Aorta (tissue), 5 donors: Measurements from ENCODE around the gene ARHGAP24. TPM values are rescaled to one million over a fixed set of nuclear protein-coding genes. Genes with fewer than 3 reads are reported as not detected.
"Not testable (repeated sequence)": the region's sequence is repeated elsewhere in the genome, so short reads cannot be mapped to it uniquely, and the experiment has no call there.

Source experiments
- ATAC-seq: fragments of 200-7000 bp; cut with Tn5 transposase; one replicate; pipeline ENCODE4 v1.9.1; 2022; ENCODE audit warnings: moderate library complexity; ENCODE audit not compliant: low FRiP score
- DNase-seq, 2 donors: peaks; one replicate each; pipeline ENCODE4 v3.0.0-alpha.2; 2020
- H3K27ac ChIP-seq, 2 donors: one replicate each; pipeline ENCODE4 v1.5.1; 2013; ENCODE audit warnings: low read length in 2 of 2, mild to moderate bottlenecking in 2 of 2, moderate library complexity in 2 of 2, control low read depth in 1 of 2, inconsistent platforms in 1 of 2, low read depth in 1 of 2
- H3K27me3 ChIP-seq, 2 donors: one replicate each; pipeline ENCODE4 v1.6.1; 2013; ENCODE audit warnings: control low read depth in 1 of 2, low read length in 1 of 2, mild to moderate bottlenecking in 1 of 2, moderate library complexity in 1 of 2; ENCODE audit not compliant: insufficient read depth in 2 of 2, control insufficient read depth in 1 of 2
- H3K36me3 ChIP-seq, 2 donors: one replicate each; pipeline ENCODE4 v1.6.1; 2013; ENCODE audit warnings: control low read depth in 1 of 2, low read length in 1 of 2, mild to moderate bottlenecking in 1 of 2; ENCODE audit not compliant: insufficient read depth in 2 of 2, control insufficient read depth in 1 of 2
- H3K4me1 ChIP-seq, 2 donors: one replicate each; pipeline ENCODE4 v1.6.1; 2013; ENCODE audit warnings: low read length in 2 of 2, control low read depth in 1 of 2, mild to moderate bottlenecking in 1 of 2, moderate library complexity in 1 of 2; ENCODE audit not compliant: insufficient read depth in 2 of 2, control insufficient read depth in 1 of 2
- H3K4me3 ChIP-seq, 2 donors: one replicate each; pipeline ENCODE4 v1.5.1; 2013; ENCODE audit warnings: low read length in 2 of 2, control low read depth in 1 of 2, mild to moderate bottlenecking in 1 of 2
- H3K9me3 ChIP-seq: one replicate; pipeline ENCODE4 v1.6.1; 2013; ENCODE audit warnings: mild to moderate bottlenecking, low read length; ENCODE audit not compliant: control insufficient read depth
- WGBS, 2 donors: extraction: QIAGEN DNeasy Blood & Tissue Kit; methylation state at CpG; one replicate each; pipeline ENCODE4 v1.1.7; 2013; 5-methylcytosine and 5-hydroxymethylcytosine counted together
- intact Hi-C, 2 donors: fragments of 100-400 bp; cut with DNase I; formaldehyde crosslinking; loops; one replicate each; pipeline versions ENCODE4 v1.14.2 to v1.15.0; 2022
- polyA plus RNA-seq, 2 donors: library from polyadenylated mRNA; stranded (reverse); fragments of 200-250 nt; gene quantifications; one replicate each; pipeline ENCODE4 v1.2.3, GENCODE V29; 2013
- total RNA-seq, 2 donors: library from RNA; stranded (reverse); fragmentation: NEBNext Ultra II Directional; extraction: Animal tissue kit (Norgen Biotek cat#: 25700); gene quantifications; one replicate each; pipeline ENCODE4 v1.2.1, GENCODE V29; 2021
- donor health status: healthy with polysubstance abuse.
- donor health status: Bipolar disorder and iron deficiency.
- donor health status: DM: no; HTN: no; CAD: no.
- donor health status: DM: no; HTN: no; CAD: no.
- donor health status: DM: yes; HTN: yes; CAD: no.

ARHGAP24 gene
- total and polyA plus RNA-seq, 4 donors: 13.4 to 35.2 (median 34.0) TPM

- intact Hi-C loops: loop anchor here in 1 of 2 donors (5.0 to 10.0 kb wide), 2 partner anchors 34 to 137 kb away; no protein-coding TSS in a partner anchor
- no peaks in the 10 kb centered on the region for H3K9me3 ChIP-seq
- peaks cover 4 to 7% of the 10 kb centered on the region in 2 donors for H3K4me1 ChIP-seq
- DNase-seq: no peak
- peak overlapping the region; percentile 25 to 89 for H3K4me3 ChIP-seq
- no peak for ATAC-seq
- no peaks in the 10 kb centered on the region for H3K36me3 ChIP-seq
- H3K27me3 ChIP-seq: no peaks in the 10 kb centered on the region
- 29 to 35% methylated on average over 13 of the region's 13 CpGs for WGBS, 2 donors
- peak overlapping the region in 1 of 2 donors; percentile 48 for H3K27ac ChIP-seq
Measured at GRCh38 chr4:85828027-85828890, 353.3 kb downstream of the ARHGAP24 start.

- H3K9me3 ChIP-seq: no peaks in the 10 kb centered on the region
- no peaks in the 10 kb centered on the region for H3K36me3 ChIP-seq
- intact Hi-C loops: loop anchor here in 1 of 2 donors (5.0 to 10.0 kb wide), 2 partner anchors 33 to 135 kb away; no protein-coding TSS in a partner anchor
- ATAC-seq: no peak
- no peak overlapping the region for H3K27ac ChIP-seq
- no peak for DNase-seq
- no peak overlapping the region for H3K4me3 ChIP-seq
- no peaks in the 10 kb centered on the region for H3K27me3 ChIP-seq
- WGBS, 2 donors: 70 to 73% methylated on average over 2 of the region's 2 CpGs
- peaks cover 2 to 7% of the 10 kb centered on the region in 2 donors for H3K4me1 ChIP-seq
Measured at GRCh38 chr4:85829276-85830051, 354.5 kb downstream of the ARHGAP24 start.

DNA sequence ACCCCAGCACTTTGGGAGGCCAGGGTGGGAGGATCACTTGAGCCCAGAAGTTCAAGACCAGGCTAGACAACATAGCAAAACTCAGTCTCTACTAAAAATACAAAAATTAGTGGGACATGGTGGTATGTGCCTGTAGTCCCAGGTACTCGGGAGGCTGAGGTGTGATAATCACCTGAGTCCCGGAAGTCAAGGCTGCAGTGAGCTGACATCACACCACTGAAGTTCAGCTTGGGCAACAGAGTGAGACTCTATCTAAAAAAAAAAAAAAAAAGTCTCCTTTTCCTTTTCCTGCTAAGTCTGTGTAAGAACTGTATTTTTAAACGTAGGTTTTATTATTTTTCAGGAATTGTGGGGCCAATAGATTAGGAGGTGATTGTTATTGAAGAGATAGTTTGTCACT is 356.7 kb downstream of the ARHGAP24 start:
- Histone ChIP-seq H3K27me3 (no peaks in the 10 kb centered on the region), H3K4me1 (peaks cover 2 to 4% of the 10 kb centered on the region in 2 donors), H3K27ac (no peak overlapping the region), H3K9me3 (no peaks in the 10 kb centered on the region), H3K36me3 (no peaks in the 10 kb centered on the region), H3K4me3 (no peak overlapping the region)
- DNase-seq (no peak), ATAC-seq (no peak)
- WGBS, 2 donors: 77 to 83% methylated on average over 3 of the region's 3 CpGs
- intact Hi-C loops: no loop called here

GRCh38 chr4:85833302-85833701 is 358.4 kb downstream of the ARHGAP24 start:
- Histone ChIP-seq H3K27me3 (no peaks in the 10 kb centered on the region), H3K4me3 (no peak overlapping the region), H3K4me1 (peaks cover 2 to 4% of the 10 kb centered on the region in 2 donors), H3K9me3 (no peaks in the 10 kb centered on the region), H3K27ac (no peak overlapping the region), H3K36me3 (no peaks in the 10 kb centered on the region)
- whole genome bisulfite sequencing, 2 donors: 32 to 40% methylated on average over 3 of the region's 3 CpGs
- intact Hi-C loops: no loop called here
- ATAC-seq (no peak), DNase-seq (no peak)

DNA sequence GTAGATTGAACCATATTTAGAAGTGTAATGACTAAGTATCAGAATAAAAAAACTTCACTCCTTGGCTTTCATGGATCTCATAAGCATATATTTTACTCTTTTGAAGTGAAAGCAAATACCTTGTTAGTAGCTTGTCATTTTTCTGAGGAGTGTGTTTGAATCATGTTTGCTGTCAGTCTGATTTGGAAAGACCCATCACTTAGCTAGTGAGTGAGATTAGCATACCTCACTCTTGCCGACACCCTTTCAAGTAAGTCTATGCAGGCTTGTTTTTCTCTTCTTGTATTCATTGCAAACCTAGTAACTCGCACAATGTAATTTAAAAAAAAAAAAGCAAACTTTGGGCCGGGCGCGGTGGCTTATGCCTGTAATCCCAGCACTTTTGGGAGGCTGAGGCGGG is 360.0 kb downstream of the ARHGAP24 start:
- Histone ChIP-seq H3K4me1 (peaks cover 2 to 4% of the 10 kb centered on the region in 2 donors), H3K9me3 (no peaks in the 10 kb centered on the region), H3K27me3 (no peaks in the 10 kb centered on the region), H3K36me3 (no peaks in the 10 kb centered on the region), H3K4me3 (no peak overlapping the region), H3K27ac (no peak overlapping the region)
- 98 to 100% methylated on average over 6 of the region's 6 CpGs for WGBS, 2 donors
- intact Hi-C loops: no loop called here
- ATAC-seq (no peak), DNase-seq (no peak)

DNA sequence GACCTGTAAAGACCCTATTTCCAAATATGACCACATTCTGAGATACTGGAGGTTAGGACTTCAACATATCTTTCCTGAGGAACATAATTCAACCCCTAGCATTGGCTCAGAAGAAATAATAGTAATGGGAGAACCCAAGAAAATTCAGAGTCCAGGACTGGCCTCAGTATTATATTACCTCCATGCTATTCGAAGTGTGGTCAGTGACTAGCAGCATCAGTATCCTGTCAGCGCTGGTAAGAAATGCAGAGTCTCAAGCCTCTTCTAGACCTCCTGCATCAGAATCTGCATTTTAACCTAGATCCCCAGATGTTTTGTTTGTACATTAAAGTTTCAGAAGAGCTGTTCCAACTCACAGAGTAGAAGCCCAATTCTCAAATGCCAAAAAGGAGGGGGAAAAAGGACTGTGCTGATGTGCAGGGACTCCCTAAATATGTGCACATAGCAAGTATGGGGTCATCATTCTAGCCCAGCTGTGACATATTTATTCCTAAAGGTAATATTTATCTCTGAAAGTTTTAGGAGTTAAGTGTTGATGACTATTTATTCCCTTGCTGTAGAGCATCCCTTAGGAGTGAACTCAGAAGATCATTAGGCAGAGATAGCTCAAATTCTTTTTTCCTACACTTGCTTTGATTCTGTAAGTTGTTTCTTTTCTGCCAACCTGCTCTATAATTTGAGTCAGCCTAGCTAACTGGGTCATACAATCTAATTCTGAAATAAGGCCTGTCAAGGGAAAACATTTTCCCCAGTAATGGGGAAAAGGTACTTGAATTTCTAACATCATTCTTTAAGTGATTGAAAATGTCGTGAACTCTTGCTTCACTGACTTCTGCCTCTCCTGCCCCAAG is 361.9 kb downstream of the ARHGAP24 start:
- WGBS, 2 donors: 83 to 87% methylated on average over 3 of the region's 3 CpGs
- intact Hi-C loops: no loop called here
- no peak for ATAC-seq

DNA sequence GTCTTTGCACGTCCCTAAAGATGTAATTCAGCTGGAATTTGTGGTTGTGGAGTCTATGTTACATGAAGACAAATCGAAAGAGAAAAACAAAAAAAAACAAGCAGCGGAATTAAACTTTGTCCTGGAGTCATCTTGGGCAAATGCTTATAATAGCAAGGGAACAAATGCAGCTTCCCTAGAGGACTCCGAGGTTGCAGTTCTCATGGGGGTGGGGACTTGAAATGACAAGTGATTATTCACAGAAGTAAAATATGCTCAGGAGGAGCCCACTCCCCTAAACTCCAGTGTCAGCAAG is 362.4 kb downstream of the ARHGAP24 start:
- 53% methylated on average over 4 of the region's 4 CpGs for WGBS, 2 donors
- Histone ChIP-seq H3K4me3 (no peak overlapping the region), H3K36me3 (no peaks in the 10 kb centered on the region), H3K27me3 (no peaks in the 10 kb centered on the region), H3K4me1 (no peaks in the 10 kb centered on the region), H3K27ac (no peak overlapping the region), H3K9me3 (no peaks in the 10 kb centered on the region)
- intact Hi-C loops: no loop called here
- no peak for ATAC-seq
- no peak for DNase-seq

More for the DNA sequence above, 361.9 kb downstream of the ARHGAP24 start:
- DNase-seq: no peak
- no peaks in the 10 kb centered on the region for H3K9me3 ChIP-seq
- H3K36me3 ChIP-seq: no peaks in the 10 kb centered on the region
- no peaks in the 10 kb centered on the region for H3K27me3 ChIP-seq
- H3K4me3 ChIP-seq: no peak overlapping the region
- H3K4me1 ChIP-seq: no peaks in the 10 kb centered on the region
- H3K27ac ChIP-seq: no peak overlapping the region

DNA sequence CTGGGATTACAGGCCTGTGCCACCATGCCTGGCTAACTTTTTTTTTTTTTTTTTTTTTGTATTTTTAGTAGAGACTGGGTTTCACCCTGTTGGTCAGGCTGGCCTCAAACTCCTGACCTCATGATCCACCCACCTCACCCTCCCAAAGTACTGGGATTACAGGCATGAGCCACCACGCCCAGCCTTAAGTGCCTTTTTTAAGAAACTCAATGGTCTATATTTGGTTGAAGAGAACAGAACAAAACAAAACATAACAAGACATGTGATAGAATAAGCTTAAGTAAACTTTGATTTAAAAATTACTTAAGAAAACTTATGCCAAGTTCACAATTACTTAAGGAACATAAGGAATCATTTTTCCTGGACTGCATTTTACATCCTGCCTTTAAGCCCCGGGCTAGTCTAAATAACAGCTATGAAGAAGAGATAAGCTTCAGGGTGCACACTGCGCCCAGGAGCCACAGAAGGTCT is 365.1 kb downstream of the ARHGAP24 start:
- intact Hi-C loops, H3K27me3 ChIP-seq, H3K4me3 ChIP-seq, H3K36me3 ChIP-seq, H3K9me3 ChIP-seq, H3K4me1 ChIP-seq: not testable (repeated sequence)
- ATAC-seq (peak; percentile 45), DNase-seq (peak in 1 of 2 donors; percentile 52)
- peak overlapping the region; percentile 39 to 43 for H3K27ac ChIP-seq
- 8 to 11% methylated on average over 3 of the region's 3 CpGs for WGBS, 2 donors
